ENCODE results near the gene DHRS11. TPM values are rescaled to one million over a fixed set of nuclear protein-coding genes. Genes with fewer than 3 reads are reported as not detected.

DHRS11 gene
- 13.4 TPM for total RNA-seq (ENCODE audit: unreplicated experiment)
- long read RNA-seq, partial matches to known transcripts = 1 of 4 reads
- long read RNA-seq, other reads (novel, unspliced or antisense) = 2 of 4 reads

DNA sequence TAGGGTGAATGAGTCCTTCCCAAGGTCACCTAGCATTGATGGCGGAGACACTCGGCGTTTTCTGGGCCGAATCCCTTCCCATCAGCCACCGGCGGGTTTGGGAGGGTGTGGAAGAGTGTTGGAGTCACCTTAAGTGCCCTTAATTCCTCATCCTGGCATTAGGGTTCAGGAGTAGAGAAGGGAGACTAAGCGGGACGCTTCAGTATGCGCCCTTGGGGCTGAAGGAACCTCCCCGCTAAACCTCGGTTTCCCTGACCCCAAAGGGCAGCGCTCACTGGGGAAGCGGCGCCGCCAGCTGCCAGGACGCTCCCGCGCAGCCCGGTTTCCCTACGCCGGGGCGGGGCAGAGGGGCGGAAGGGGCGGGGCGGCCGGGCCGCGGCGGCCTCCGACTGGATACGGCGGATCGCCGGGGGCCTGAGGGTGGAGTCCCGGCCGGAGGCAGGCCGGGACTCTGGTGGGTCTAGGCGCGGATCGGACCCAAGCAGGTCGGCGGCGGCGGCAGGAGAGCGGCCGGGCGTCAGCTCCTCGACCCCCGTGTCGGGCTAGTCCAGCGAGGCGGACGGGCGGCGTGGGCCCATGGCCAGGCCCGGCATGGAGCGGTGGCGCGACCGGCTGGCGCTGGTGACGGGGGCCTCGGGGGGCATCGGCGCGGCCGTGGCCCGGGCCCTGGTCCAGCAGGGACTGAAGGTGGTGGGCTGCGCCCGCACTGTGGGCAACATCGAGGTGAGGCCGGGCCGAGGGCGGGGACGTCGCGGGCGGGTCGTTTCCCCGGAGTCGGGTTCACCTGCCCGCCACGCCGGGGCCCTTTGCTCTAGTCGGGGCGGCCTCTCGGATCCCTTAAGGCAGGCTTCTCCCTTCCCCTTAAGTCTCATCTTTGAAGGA is at the start of gene DHRS11:
DHRS11 (plus strand) TSS at position 446 of the 882 bp plus-strand sequence; CDS start at position 577, 131 bp downstream.
- peaks cover 2% of the 10 kb centered on the region for H3K4me1 Mint-ChIP-seq (ENCODE audit: low read depth, unreplicated experiment)
- DNase-seq = peak; percentile 89
- H3K9me3 Mint-ChIP-seq (ENCODE audit: unreplicated experiment) = no peaks in the 10 kb centered on the region
- H3K4me3 Mint-ChIP-seq (ENCODE audit: unreplicated experiment) = peak within 1 kb of the TSS; percentile 82
- H3K36me3 Mint-ChIP-seq (ENCODE audit: unreplicated experiment) = peaks cover 5% of the 10 kb centered on the region
- H3K27ac Mint-ChIP-seq (ENCODE audit: unreplicated experiment) = peak within 1 kb of the TSS; percentile 69
- TF ChIP-seq, protein P1, sequence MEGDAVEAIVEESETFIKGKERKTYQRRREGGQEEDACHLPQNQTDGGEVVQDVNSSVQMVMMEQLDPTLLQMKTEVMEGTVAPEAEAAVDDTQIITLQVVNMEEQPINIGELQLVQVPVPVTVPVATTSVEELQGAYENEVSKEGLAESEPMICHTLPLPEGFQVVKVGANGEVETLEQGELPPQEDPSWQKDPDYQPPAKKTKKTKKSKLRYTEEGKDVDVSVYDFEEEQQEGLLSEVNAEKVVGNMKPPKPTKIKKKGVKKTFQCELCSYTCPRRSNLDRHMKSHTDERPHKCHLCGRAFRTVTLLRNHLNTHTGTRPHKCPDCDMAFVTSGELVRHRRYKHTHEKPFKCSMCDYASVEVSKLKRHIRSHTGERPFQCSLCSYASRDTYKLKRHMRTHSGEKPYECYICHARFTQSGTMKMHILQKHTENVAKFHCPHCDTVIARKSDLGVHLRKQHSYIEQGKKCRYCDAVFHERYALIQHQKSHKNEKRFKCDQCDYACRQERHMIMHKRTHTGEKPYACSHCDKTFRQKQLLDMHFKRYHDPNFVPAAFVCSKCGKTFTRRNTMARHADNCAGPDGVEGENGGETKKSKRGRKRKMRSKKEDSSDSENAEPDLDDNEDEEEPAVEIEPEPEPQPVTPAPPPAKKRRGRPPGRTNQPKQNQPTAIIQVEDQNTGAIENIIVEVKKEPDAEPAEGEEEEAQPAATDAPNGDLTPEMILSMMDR (IDR thresholded peaks at IDR 0.05; ENCODE audit: partially characterized antibody, unreplicated experiment) = no peak
- peaks cover 4% of the 10 kb centered on the region for H3K27me3 Mint-ChIP-seq (ENCODE audit: unreplicated experiment)

GRCh38 chr17:36542755-36543154 is 48.9 kb upstream of the DHRS11 start:
- Mint-ChIP-seq H3K4me3 (ENCODE audit: unreplicated experiment) (no peak overlapping the region), H3K27me3 (ENCODE audit: unreplicated experiment) (peaks cover 15% of the 10 kb centered on the region), H3K36me3 (ENCODE audit: unreplicated experiment) (no peaks in the 10 kb centered on the region), H3K4me1 (ENCODE audit: low read depth, unreplicated experiment) (peaks cover 4% of the 10 kb centered on the region), H3K9me3 (ENCODE audit: unreplicated experiment) (peaks cover 13% of the 10 kb centered on the region), H3K27ac (ENCODE audit: unreplicated experiment) (no peak overlapping the region)
- no peak for DNase-seq
- TF ChIP-seq, protein P1 (IDR thresholded peaks at IDR 0.05; ENCODE audit: partially characterized antibody, unreplicated experiment) = no peak

- H3K27me3 Mint-ChIP-seq (ENCODE audit: unreplicated experiment) = peaks cover 15% of the 10 kb centered on the region
- TF ChIP-seq, protein P1 (IDR thresholded peaks at IDR 0.05; ENCODE audit: partially characterized antibody, unreplicated experiment) = no peak
- H3K36me3 Mint-ChIP-seq (ENCODE audit: unreplicated experiment) = no peaks in the 10 kb centered on the region
- peak overlapping the region; percentile 97 for H3K27ac Mint-ChIP-seq (ENCODE audit: unreplicated experiment)
- DNase-seq = no peak
- peaks cover 13% of the 10 kb centered on the region for H3K9me3 Mint-ChIP-seq (ENCODE audit: unreplicated experiment)
- H3K4me1 Mint-ChIP-seq (ENCODE audit: low read depth, unreplicated experiment) = peaks cover 6% of the 10 kb centered on the region
- peak overlapping the region; percentile 98 for H3K4me3 Mint-ChIP-seq (ENCODE audit: unreplicated experiment)
These were observed 47.7 kb upstream of the DHRS11 start for GRCh38 chr17:36544044-36544306.

DNA sequence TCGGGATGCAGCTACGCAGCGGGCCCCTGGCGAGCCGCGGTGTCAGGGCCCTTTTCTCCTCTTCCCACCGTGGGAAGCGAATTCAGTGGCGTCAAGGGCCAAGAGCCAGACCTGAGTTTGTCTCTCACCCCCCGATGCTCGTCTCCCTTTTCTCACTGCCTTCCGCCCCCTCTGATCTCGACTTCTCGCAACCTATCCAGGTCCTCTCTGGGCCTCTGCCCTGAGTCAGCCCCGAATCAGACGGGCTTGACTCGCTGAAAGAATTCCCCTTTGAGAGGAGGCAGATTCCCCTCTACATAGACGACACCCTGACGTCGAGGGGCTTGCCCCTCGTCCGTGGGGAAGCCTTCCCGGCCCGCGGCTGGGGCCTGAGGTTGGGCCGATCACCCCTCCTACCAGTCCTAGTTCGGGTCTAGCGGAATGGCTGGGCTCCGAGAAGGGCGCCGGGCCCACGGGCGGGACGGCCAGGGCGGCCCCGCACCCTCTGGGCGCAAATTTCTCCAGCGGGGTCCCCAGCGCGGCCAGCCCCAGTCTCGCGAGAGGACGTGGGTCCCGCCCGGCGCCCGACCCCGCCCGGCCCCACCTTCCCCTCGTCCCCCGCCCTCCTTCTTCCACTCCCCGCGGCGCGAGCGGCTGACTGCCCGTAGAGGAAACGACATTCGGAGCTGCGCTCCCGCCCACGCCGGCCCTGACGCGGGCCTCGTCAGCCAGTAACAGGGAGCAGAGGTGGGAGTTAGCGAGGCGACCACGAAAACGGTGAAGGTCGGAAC is 47.2 kb upstream of the DHRS11 start, which contains the start of gene GGNBP2:
GGNBP2 (plus strand) TSS at position 613 of the 770 bp plus-strand sequence. CDS start 806 bp downstream, outside the sequence.
- H3K27ac Mint-ChIP-seq (ENCODE audit: unreplicated experiment) = peak within 1 kb of the TSS; percentile 97
- peak; percentile 94 for DNase-seq
- H3K36me3 Mint-ChIP-seq (ENCODE audit: unreplicated experiment) = no peaks in the 10 kb centered on the region
- peak within 1 kb of the TSS; percentile 98 for H3K4me3 Mint-ChIP-seq (ENCODE audit: unreplicated experiment)
- H3K27me3 Mint-ChIP-seq (ENCODE audit: unreplicated experiment) = peaks cover 15% of the 10 kb centered on the region
- TF ChIP-seq, protein P1 (IDR thresholded peaks at IDR 0.05; ENCODE audit: partially characterized antibody, unreplicated experiment) = no peak
- H3K9me3 Mint-ChIP-seq (ENCODE audit: unreplicated experiment) = peaks cover 13% of the 10 kb centered on the region
- peaks cover 6% of the 10 kb centered on the region for H3K4me1 Mint-ChIP-seq (ENCODE audit: low read depth, unreplicated experiment)

All from glutamatergic neuron (in vitro differentiated cells).